CD4-positive, alpha-beta T cell (primary cell): ENCODE measurements around the gene GPSM1. TPM values are rescaled to one million over a fixed set of nuclear protein-coding genes. Genes with fewer than 3 reads are reported as not detected.

Experiments
- ATAC-seq: fragments of 200-7000 bp; cut with Tn5 transposase; one replicate; pipeline ENCODE4 v1.10.0; 2022; ENCODE audit warnings: mild to moderate bottlenecking; ENCODE audit not compliant: poor library complexity
- CTCF ChIA-PET: fragments of 350-600 bp; sonication (Branson Sonifier 250); formaldehyde crosslinking; loops from one replicate; lab custom pipeline; 2021; ENCODE audit warnings: antibody characterized with exemption, inconsistent platforms; lab: Charles Lee
- POLR2A ChIA-PET: fragments of 350-600 bp; sonication (Branson Sonifier 250); formaldehyde crosslinking; loops from one replicate; lab custom pipeline; 2021; ENCODE audit warnings: antibody characterized with exemption, inconsistent platforms; lab: Charles Lee
- DNase-seq, 14 experiments: peaks; one replicate each; pipeline ENCODE4 v3.0.0-alpha.2; 2013 to 2020; ENCODE audit warnings: mixed read lengths in 2 of 14
- H3K27ac ChIP-seq, 2 donors: one replicate each; pipeline versions ENCODE4 v1.5.1 to v1.7.0; 2013; ENCODE audit warnings: low read length in 2 of 2, low read depth in 1 of 2, mild to moderate bottlenecking in 1 of 2
- H3K27me3 ChIP-seq, 2 experiments: 1 replicate in 1 of 2; 2 replicates in 1 of 2; pipeline versions ENCODE4 v1.6.1 to v1.7.0; 2013; ENCODE audit warnings: low read length in 2 of 2, control low read depth in 1 of 2, mild to moderate bottlenecking in 1 of 2, moderate library complexity in 1 of 2; ENCODE audit not compliant: insufficient read depth in 2 of 2, control insufficient read depth in 1 of 2
- H3K36me3 ChIP-seq: one replicate; pipeline ENCODE4 v1.6.1; 2013; ENCODE audit warnings: low read length, control low read depth; ENCODE audit not compliant: insufficient read depth
- H3K4me1 ChIP-seq: one replicate; pipeline ENCODE4 v1.6.1; 2013; ENCODE audit warnings: low read length, control low read depth; ENCODE audit not compliant: insufficient read depth
- H3K4me3 ChIP-seq: one replicate; pipeline ENCODE4 v1.5.1; 2013; ENCODE audit warnings: mild to moderate bottlenecking, low read length, moderate library complexity
- H3K9me3 ChIP-seq, 2 experiments: 1 replicate in 1 of 2; 2 replicates in 1 of 2; pipeline versions ENCODE4 v1.6.1 to v1.7.0; 2013; ENCODE audit warnings: low read length in 2 of 2, mild to moderate bottlenecking in 2 of 2, control low read depth in 1 of 2, moderate library complexity in 1 of 2; ENCODE audit not compliant: control insufficient read depth in 1 of 2, insufficient read depth in 1 of 2
- H3K27ac Mint-ChIP-seq: one replicate; pipeline ENCODE4 v1.8.0; 2020; ENCODE audit warnings: mixed read lengths
- H3K27me3 Mint-ChIP-seq: one replicate; pipeline ENCODE4 v1.8.0; 2021; ENCODE audit warnings: mixed read lengths
- H3K36me3 Mint-ChIP-seq: one replicate; pipeline ENCODE4 v1.8.0; 2021; ENCODE audit warnings: low read depth, mixed read lengths
- H3K4me1 Mint-ChIP-seq: one replicate; pipeline ENCODE4 v1.8.0; 2021; ENCODE audit warnings: low read depth, mixed read lengths
- H3K4me3 Mint-ChIP-seq: one replicate; pipeline ENCODE4 v1.8.0; 2020; ENCODE audit warnings: mild to moderate bottlenecking, mixed read lengths
- H3K9me3 Mint-ChIP-seq: one replicate; pipeline ENCODE4 v1.8.0; 2020; ENCODE audit warnings: mixed read lengths
- intact Hi-C, 2 experiments: fragments of 100-400 bp; cut with DNase I in 1 of 2; cut with micrococcal nuclease in 1 of 2; formaldehyde crosslinking; loops; one replicate each; pipeline versions ENCODE4 v1.15.1 to v1.9.0; 2023 to 2025; cut with DNase I, micrococcal nuclease
- total RNA-seq, 174 experiments: library from RNA in 2 of 174; stranded (reverse) in 2 of 174; gene quantifications; one replicate each; pipeline ENCODE4 v1.2.3 and lab custom pipeline; 2021 to 2026
- TF ChIP-seq, protein P1 (sequence below): fragments of 200-600 bp; IDR thresholded peaks from one replicate; pipeline ENCODE4 v1.8.0; 2022; ENCODE audit warnings: antibody characterized with exemption, mild to moderate bottlenecking

Gene GPSM1
- total RNA-seq, 2 experiments from 2014 or later, result 7.7 to 8.6 TPM

- CTCF ChIA-PET, result no interaction called here
- no peak for ATAC-seq
Observed at GRCh38 chr9:136341769-136342168, 14.4 kb downstream of the GPSM1 start.

DNA sequence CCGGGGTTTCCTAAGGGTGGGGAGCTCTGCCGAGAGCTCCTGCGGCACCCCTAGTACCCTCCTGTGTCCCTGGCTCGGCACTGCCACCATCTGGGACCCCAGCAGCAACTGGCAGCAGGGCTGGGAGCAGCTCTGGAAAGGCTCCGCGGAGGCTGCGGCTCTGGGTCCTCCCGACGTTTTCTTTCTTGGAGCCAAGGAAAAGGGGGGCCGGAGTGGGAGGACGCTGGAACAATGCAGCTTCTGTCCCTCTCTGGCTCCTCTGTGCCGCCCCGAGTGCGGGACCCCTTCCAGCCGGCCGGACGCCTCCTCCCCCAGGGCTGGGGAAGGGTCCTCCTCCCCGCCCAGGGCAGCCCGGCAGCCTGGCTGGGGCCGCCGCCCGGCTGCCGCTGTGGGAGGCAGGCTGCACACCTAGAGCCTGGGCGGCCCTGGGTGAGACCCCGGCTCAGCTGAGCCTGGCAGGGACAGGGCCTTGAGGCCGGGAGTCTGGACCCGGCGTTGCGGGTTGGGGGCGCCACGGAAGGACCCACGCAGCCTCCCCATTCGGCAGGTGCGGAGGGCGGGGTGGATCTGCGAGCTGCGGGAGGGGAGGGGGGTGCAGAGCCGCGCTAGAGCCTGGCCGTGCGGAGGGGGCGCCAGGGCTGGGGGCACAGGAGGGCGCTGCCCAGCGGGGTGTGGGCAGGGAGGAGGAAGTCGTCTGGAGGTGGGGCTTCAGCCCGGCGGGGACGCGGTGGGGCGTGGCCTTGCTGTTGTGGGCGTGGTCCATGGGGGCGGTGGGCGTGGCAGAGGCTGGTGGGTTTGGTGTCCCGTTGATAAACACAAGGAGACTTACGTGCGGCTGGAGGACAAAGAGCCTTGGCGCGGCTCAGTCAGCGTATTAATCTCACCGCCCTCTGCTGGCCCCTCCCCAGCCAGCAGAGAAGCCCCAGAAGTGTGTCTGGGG is 15.1 kb downstream of the GPSM1 start:
- Mint-ChIP-seq H3K4me1 (no peaks in the 10 kb centered on the region), H3K27me3 (no peaks in the 10 kb centered on the region), H3K9me3 (no peaks in the 10 kb centered on the region), H3K4me3 (no peak overlapping the region), H3K27ac (no peak overlapping the region), H3K36me3 (no peaks in the 10 kb centered on the region)
- TF ChIP-seq, protein P1, sequence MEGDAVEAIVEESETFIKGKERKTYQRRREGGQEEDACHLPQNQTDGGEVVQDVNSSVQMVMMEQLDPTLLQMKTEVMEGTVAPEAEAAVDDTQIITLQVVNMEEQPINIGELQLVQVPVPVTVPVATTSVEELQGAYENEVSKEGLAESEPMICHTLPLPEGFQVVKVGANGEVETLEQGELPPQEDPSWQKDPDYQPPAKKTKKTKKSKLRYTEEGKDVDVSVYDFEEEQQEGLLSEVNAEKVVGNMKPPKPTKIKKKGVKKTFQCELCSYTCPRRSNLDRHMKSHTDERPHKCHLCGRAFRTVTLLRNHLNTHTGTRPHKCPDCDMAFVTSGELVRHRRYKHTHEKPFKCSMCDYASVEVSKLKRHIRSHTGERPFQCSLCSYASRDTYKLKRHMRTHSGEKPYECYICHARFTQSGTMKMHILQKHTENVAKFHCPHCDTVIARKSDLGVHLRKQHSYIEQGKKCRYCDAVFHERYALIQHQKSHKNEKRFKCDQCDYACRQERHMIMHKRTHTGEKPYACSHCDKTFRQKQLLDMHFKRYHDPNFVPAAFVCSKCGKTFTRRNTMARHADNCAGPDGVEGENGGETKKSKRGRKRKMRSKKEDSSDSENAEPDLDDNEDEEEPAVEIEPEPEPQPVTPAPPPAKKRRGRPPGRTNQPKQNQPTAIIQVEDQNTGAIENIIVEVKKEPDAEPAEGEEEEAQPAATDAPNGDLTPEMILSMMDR, result no peak
- Histone ChIP-seq H3K4me3 (no peak overlapping the region), H3K27ac (no peak overlapping the region), H3K4me1 (peaks cover 4% of the 10 kb centered on the region), H3K9me3 (no peaks in the 10 kb centered on the region), H3K36me3 (no peaks in the 10 kb centered on the region), H3K27me3 (no peaks in the 10 kb centered on the region)
- intact Hi-C loops, result no loop called here
- DNase-seq (peak; percentile 22 to 72 (median 46)), ATAC-seq (peak; percentile 67)
- CTCF ChIA-PET, result no interaction called here
- POLR2A ChIA-PET, result no interaction called here

More at GRCh38 chr9:136341769-136342168, 14.4 kb downstream of the GPSM1 start:
- Histone ChIP-seq H3K36me3 (no peaks in the 10 kb centered on the region), H3K27me3 (no peaks in the 10 kb centered on the region), H3K4me3 (no peak overlapping the region), H3K9me3 (no peaks in the 10 kb centered on the region), H3K4me1 (peaks cover 4% of the 10 kb centered on the region), H3K27ac (no peak overlapping the region)
- POLR2A ChIA-PET, result no interaction called here
- H3K4me3 Mint-ChIP-seq, result no peak overlapping the region
- H3K36me3 Mint-ChIP-seq, result no peaks in the 10 kb centered on the region
- TF ChIP-seq, protein P1, result no peak
- H3K27ac Mint-ChIP-seq, result no peak overlapping the region
- intact Hi-C loops, result no loop called here
- H3K4me1 Mint-ChIP-seq, result no peaks in the 10 kb centered on the region
- no peak for DNase-seq
- no peaks in the 10 kb centered on the region for H3K9me3 Mint-ChIP-seq
- no peaks in the 10 kb centered on the region for H3K27me3 Mint-ChIP-seq

GRCh38 chr9:136343121-136343883 is 16.0 kb downstream of the GPSM1 start:
- no peaks in the 10 kb centered on the region for H3K27me3 ChIP-seq
- Mint-ChIP-seq H3K4me3 (no peak overlapping the region), H3K27ac (no peak overlapping the region), H3K9me3 (no peaks in the 10 kb centered on the region), H3K36me3 (no peaks in the 10 kb centered on the region), H3K4me1 (no peaks in the 10 kb centered on the region), H3K27me3 (no peaks in the 10 kb centered on the region)
- H3K36me3 ChIP-seq, result no peaks in the 10 kb centered on the region
- CTCF ChIA-PET, result no interaction called here
- POLR2A ChIA-PET, result no interaction called here
- H3K9me3 ChIP-seq, result no peaks in the 10 kb centered on the region
- peaks cover 4% of the 10 kb centered on the region for H3K4me1 ChIP-seq
- DNase-seq, result no peak
- intact Hi-C loops, result no loop called here
- TF ChIP-seq, protein P1, result no peak
- no peak overlapping the region for H3K4me3 ChIP-seq
- no peak overlapping the region for H3K27ac ChIP-seq
- ATAC-seq, result no peak
